Activated CD8-positive, alpha-beta memory T cell treated with anti-CD3 and anti-CD28 coated beads, Interleukin-2, amount 50 U/mL, for 1 hour (primary cell): ENCODE results near the gene KRT6A.
"Not testable (repeated sequence)": the region's sequence is repeated elsewhere in the genome, so short reads cannot be mapped to it uniquely, and the experiment has no call there.

Experiments
- DNase-seq: peaks from one replicate; pipeline ENCODE4 v3.0.0-alpha.2; 2020; ENCODE audit errors: extremely low read depth

KRT6A gene

GRCh38 chr12:52464897-52465296, 28.2 kb downstream of the KRT6A start:
- no peak for DNase-seq

- no peak for DNase-seq
These were observed 31.4 kb downstream of the KRT6A start for GRCh38 chr12:52461693-52462092.

- no peak for DNase-seq
These were observed 34.2 kb downstream of the KRT6A start for GRCh38 chr12:52458861-52459260.

- no peak for DNase-seq
These were observed 37.2 kb downstream of the KRT6A start for GRCh38 chr12:52455821-52456220.

DNA sequence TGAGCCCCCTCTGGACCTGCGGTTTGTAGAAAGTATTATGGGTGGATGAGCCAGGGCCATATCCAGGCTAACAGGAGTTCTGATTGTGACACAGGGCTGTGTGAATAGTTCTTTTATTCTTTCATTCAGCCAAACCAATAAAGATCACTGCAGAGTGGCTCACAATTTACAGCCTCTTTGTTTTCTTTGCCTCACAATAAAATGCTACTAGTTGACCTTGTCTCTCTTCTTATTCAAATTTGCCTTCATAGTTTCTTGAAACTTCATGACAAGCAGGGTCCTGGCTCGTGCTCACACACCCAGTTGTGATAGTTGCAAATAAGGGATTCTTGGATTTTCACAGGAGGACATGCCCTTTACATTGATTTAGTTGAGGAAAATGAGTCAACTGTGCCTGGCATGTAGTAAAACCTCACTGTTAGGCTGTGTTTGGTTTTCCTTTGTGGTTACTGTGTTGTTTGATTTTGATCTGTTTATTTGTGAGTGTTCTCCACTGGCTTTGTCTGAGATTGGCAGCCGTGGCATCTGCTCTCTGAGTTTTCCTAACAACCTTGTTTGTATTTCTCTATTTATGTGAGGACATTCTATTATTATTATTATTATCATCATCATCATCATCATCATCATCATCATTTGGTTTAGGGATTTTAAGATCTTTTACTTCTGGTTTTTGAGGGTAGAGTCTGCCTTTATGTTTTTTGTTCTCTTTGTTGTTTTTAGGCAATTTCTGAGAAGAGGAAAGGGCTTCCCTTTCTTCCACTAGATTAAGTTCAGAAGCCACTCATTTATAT, 38.5 kb downstream of the KRT6A start:
- DNase-seq: no peak

DNA sequence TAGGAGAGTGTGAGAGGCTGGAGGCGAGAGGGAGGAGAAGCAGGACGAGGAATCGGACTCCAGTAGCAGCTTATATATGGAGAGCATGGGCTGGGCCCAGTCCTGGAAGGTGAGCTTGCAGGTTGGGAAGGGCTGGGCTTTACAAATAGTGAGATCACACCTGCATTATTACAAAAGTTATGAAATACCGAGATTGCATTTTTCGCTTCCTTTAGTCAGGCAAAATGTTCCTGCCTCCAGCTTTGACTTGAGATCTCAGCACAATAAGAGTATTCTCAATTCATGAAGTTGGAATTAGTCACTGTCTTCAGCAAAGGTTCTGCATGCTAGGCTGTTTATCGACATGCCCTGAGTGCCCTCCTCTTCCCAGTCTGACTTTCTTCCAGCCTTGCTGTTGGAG, 41.0 kb downstream of the KRT6A start, which contains the start of gene KRT6B:
Gene KRT6B, minus strand, starts transcription at position 46 of the 400 bp plus-strand sequence. CDS start 68 bp downstream, outside the sequence.
- no peak for DNase-seq

DNA sequence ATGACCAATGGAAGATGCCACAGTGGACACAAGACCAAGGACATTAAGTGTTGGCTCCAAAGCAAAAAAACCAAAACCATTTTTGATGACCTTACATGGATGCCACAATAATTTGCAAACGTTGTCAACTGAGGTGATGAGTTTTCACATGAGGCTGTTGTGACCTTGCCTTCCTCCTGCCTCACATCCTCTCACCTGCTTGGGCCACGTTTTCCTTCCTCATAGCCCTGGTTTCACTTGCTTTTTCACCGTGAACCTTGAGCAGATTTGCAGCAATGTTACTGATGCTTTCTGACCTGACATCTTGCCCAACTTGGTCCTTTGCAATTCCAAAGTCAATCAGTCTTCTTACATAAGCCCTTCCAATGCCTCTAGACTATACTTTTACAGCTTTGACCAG, 44.8 kb downstream of the KRT6A start:
- DNase-seq: no peak

- DNase-seq: not testable (repeated sequence)
These were observed 45.9 kb downstream of the KRT6A start for GRCh38 chr12:52447196-52447595.

- no peak for DNase-seq
These were observed 46.6 kb downstream of the KRT6A start for GRCh38 chr12:52446367-52447045.

GRCh38 chr12:52445876-52446275, 47.2 kb downstream of the KRT6A start:
- DNase-seq: no peak

GRCh38 chr12:52444647-52445595, 48.1 kb downstream of the KRT6A start:
- no peak for DNase-seq

GRCh38 chr12:52443966-52444365, 49.1 kb downstream of the KRT6A start:
- no peak for DNase-seq

- DNase-seq: no peak
These were observed 50.4 kb downstream of the KRT6A start for GRCh38 chr12:52442600-52443061.

GRCh38 chr12:52441320-52441911, 51.6 kb downstream of the KRT6A start:
- DNase-seq: no peak

GRCh38 chr12:52440821-52441319, 52.2 kb downstream of the KRT6A start:
- no peak for DNase-seq

- no peak for DNase-seq
These were observed 53.2 kb downstream of the KRT6A start for GRCh38 chr12:52439845-52440244.

DNA sequence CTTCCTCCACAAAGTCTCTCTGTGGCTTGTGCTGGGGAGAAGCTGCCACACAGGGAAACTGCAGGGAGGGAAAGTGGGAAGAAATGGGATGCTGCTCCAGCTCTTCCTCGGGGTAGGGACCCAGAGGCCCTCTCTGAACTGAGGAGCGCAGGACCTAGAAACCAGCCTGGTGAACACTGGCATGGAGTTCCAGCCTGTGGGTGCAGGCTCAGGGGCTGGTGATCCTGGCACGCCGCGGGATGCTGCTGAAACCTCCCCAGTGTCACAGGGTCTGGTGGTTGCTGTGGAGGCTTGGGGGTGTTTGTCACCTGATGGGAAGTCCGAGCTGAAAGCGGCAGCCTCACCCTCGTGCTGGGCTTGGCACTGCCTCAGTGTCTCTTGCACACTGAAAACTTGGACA, 53.6 kb downstream of the KRT6A start:
- no peak for DNase-seq

DNA sequence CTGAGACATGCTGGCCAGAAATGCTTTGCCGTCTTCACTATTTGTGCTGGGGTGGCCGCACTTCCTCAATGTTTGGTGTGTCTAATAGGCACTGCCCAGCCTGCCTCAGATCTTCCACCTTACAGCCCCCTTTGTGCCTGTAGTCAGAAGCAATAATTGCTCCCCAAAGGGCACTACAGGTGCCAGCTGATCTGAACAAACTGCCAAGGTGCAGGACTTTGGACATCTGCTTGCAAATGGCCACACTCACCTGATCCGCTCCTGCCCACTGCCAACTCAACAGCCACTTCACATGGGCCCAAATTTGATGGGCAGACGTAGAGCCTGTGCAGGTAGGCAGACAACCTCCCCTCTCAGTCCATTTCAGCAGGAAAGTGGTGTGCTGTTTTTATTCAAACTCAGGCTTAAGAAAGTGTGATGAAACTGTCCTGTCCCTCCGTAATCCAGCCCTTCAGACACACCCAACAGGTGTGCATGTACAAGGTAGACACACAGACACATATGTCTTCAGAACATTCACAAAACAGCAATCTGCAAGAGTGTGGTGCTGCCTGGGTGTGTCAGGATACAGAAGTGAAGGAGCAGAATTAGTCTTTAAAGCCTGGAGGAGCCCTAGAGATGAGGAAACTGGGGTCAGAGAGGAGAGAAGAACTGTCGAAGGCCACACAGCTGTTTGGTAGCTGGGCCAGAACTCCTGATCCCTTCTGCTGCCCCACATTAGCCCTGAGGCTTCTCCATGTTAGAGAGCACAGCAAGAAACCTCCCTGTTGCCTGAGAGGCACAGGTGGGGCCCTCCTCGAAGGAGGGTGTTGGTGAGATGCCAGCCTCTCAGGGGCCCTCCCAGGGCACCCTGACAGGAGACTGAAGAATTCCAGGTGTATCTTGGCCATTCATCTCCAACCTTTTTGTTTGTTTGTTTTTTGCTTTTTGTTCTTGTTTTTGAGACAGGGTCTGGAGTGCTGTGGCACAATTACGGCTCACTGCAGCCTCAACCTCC, 54.5 kb downstream of the KRT6A start:
- no peak for DNase-seq

DNA sequence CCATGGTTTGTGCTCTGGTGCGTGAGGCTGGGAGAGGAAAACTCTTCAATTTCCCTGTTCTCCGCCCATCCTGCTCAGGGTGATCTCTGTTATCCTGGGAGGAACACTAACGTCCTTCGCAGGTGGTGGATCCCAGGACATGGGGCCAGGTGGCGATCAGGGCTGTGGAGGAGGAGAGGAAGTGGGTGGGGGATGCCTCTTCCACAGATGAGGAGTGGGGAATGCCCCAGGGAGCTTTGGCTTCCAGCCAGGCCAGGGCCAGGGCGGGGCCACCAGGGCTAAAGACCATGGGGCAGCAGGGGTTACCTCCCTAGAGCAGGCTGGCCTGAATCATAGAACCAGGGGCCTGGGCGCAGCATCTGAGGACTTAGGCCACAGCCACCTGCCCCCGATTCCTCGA, 55.5 kb downstream of the KRT6A start:
- DNase-seq: no peak
